ENCODE data around the gene DGKG. TPM values are rescaled to one million over a fixed set of nuclear protein-coding genes. Genes with fewer than 3 reads are reported as not detected.

DGKG gene
- total and polyA plus RNA-seq, 2 of the 8 experiments (the other 6 are each of a cell fraction or from before 2014, with no cell fraction given), result 0.30 to 0.48 TPM

DNA sequence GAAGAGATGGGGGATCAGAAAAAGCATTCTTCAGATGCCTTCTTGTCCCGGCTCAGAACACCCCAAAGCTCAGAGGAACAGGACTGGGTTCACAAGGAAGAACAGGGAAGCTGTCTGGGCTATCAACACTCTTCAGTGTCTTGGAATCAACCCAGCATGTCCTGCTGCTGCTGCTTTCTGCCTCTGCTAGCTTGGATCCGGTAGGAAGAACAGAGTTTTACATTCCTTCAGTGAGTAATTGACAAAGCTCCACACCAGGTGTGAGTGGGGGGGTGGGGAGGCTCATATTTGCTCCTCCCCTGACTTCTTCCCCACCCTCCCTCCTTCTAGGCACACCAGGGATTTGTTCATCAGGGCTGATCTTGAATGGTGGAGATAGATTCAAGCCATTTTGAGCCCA, 240.1 kb downstream of the DGKG start:
- Histone ChIP-seq H4K8ac (ENCODE audit: extremely low read depth, insufficient read depth, low read length) (no peak overlapping the region), H3K9ac (replicated peaks in 1 of 4; ENCODE audit: extremely low read depth in 1 of 4, low read depth in 3 of 4, low read length in 3 of 4) (no peak overlapping the region), H2BK5ac (ENCODE audit: low read depth, low read length) (no peak overlapping the region; the same call in 1 of the 2 replicates), H3K18ac (ENCODE audit: extremely low read depth, low read length) (peak overlapping the region; percentile 71), H3K56ac (replicated peaks; ENCODE audit: insufficient read length, low read depth, low read length) (no peak overlapping the region), H2BK12ac (ENCODE audit: low read depth, low read length) (peak overlapping the region; percentile 68; the same call in 1 of the 2 replicates), H3K27ac (ENCODE audit: low read depth, low read length) (no peak overlapping the region), H3K36me3 (ENCODE audit: control insufficient read depth in 2 of 4, insufficient read depth in 4 of 4, low read length in 3 of 4) (no peaks in the 10 kb centered on the region; a peak in 1 of 8 replicates), H3K23ac (ENCODE audit: insufficient read length) (no peak overlapping the region), H3K4me1 (replicated peaks in 1 of 4; ENCODE audit: control insufficient read depth in 3 of 4, insufficient read depth in 4 of 4, low read length in 3 of 4) (peaks cover 3 to 11% (median 8%) of the 10 kb centered on the region in 4 experiments; a peak in 4 of 7 replicates), H3K23me2 (ENCODE audit: low read depth, low read length) (peaks cover 17% of the 10 kb centered on the region; the same call in 1 of the 2 replicates), H3K79me1 (ENCODE audit: low read depth, low read length) (no peaks in the 10 kb centered on the region), H2BK15ac (ENCODE audit: low read length) (no peak overlapping the region), H3K4me2 (ENCODE audit: insufficient read depth in 1 of 2, low read depth in 2 of 2, low read length in 2 of 2) (peak overlapping the region; percentile 46 to 50), H2AK5ac (ENCODE audit: low read depth, low read length) (no peak overlapping the region), H3K9me3 (ENCODE audit: insufficient read depth in 2 of 2, low read depth in 1 of 2, low read length in 1 of 2) (no peaks in the 10 kb centered on the region), H4K5ac (ENCODE audit: insufficient read length, low read depth, low read length) (no peak overlapping the region), H3K79me2 (ENCODE audit: control insufficient read depth in 1 of 2, insufficient read depth in 2 of 2, low read length in 2 of 2) (no peaks in the 10 kb centered on the region), H2AFZ (ENCODE audit: low read length) (peak overlapping the region; percentile 78; the same call in 1 of the 2 replicates), H2BK120ac (replicated peaks; ENCODE audit: low read depth, low read length) (peak overlapping the region; percentile 12), H3K4me3 (ENCODE audit: extremely low read depth in 1 of 4, insufficient read depth in 2 of 4, low read depth in 3 of 4, low read length in 4 of 4) (0 out of 8 replicates have a peak overlapping the region, but pooled peaks of 1 of the 4 experiments have one; percentile 1), H3K14ac (ENCODE audit: insufficient read length) (no peak overlapping the region), H4K20me1 (replicated peaks in 1 of 2; ENCODE audit: control insufficient read depth in 1 of 2, insufficient read depth in 2 of 2, low read length in 2 of 2) (peaks cover 0 to 3% of the 10 kb centered on the region in 2 experiments), H3K27me3 (replicated peaks in 1 of 4; ENCODE audit: control insufficient read depth in 3 of 4, extremely low read depth in 1 of 4, insufficient read depth in 3 of 4, low read length in 3 of 4) (peaks cover 0 to 2% (median 0%) of the 10 kb centered on the region in 4 experiments; a peak in 1 of 7 replicates), H2BK20ac (ENCODE audit: low read length) (no peak overlapping the region), H4K91ac (replicated peaks; ENCODE audit: insufficient read length, low read length) (no peak overlapping the region), H3K4ac (replicated peaks; ENCODE audit: insufficient read length, low read depth, low read length) (no peak overlapping the region)
- DNase-seq (ENCODE audit: low read depth in 1 of 2, low spot score in 2 of 2) (peak in 1 of 2 experiments; percentile 59), FAIRE-seq (peak; percentile 70)
- ChIA-PET POLR2A (ENCODE audit: partially characterized antibody) (interaction anchor here (0.7 to 5.9 kb wide), 3 partner anchors 13 to 71 kb away, joined by 3 to 42 read pairs (median 9); partner anchors contain the start of gene ETV5), CTCF (ENCODE audit: partially characterized antibody) (interaction anchor here (0.8 to 1.2 kb wide), 5 partner anchors 8 to 108 kb away, joined by 3 to 4 read pairs (median 4); no protein-coding TSS in a partner anchor)
- WGBS, 2 experiments (ENCODE audit: extremely low coverage in 1 of 2, insufficient coverage in 1 of 2, insufficient read length in 1 of 2, insufficient replicate concordance in 2 of 2, low coverage in 1 of 2, low lambda C conversion rate in 2 of 2, missing lambda C conversion rate in 1 of 2), result 42% methylated on average over 2 of the region's 2 CpGs; no CpG with 5 or more reads in 1 of the 2 experiments
- TF ChIP-seq ASH2L (IDR thresholded peaks at IDR 0.05; ENCODE audit: low read length) (peak; percentile 42), POLR2A (IDR thresholded peaks at IDR 0.05; ENCODE audit: control extremely low read depth in 1 of 2, low read depth in 2 of 2, low read length in 2 of 2) (peak in 1 of 2 experiments; percentile 52; a peak in 1 of 3 replicates), POLR2AphosphoS5 (IDR thresholded peaks at IDR 0.05; ENCODE audit: low read depth, low read length) (0 out of 2 replicates have a peak, but pooled peaks have one; percentile 21), JUN (IDR thresholded peaks at IDR 0.05; ENCODE audit: low read depth, low read length) (no peak), TCF12 (IDR thresholded peaks at IDR 0.05; ENCODE audit: low read depth, low read length) (peak; percentile 90; the same call in 1 of the 2 replicates), EGR1 (IDR thresholded peaks at IDR 0.05; ENCODE audit: borderline replicate concordance, low read depth, low read length) (no peak), BCL11A (IDR thresholded peaks at IDR 0.05; ENCODE audit: low read depth in 2 of 2, low read length in 2 of 2) (no peak), RBBP5 (IDR thresholded peaks at IDR 0.05; ENCODE audit: borderline replicate concordance, low read depth, low read length) (peak; percentile 62; the same call in 1 of the 2 replicates), RXRA (IDR thresholded peaks at IDR 0.05; ENCODE audit: insufficient read depth, low read depth, low read length) (no peak), JUND (IDR thresholded peaks at IDR 0.05; ENCODE audit: low read length) (no peak)
- TF ChIP-seq, protein P1, sequence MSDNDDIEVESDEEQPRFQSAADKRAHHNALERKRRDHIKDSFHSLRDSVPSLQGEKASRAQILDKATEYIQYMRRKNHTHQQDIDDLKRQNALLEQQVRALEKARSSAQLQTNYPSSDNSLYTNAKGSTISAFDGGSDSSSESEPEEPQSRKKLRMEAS (IDR thresholded peaks at IDR 0.05), result no peak
- TF ChIP-seq, protein P2, sequence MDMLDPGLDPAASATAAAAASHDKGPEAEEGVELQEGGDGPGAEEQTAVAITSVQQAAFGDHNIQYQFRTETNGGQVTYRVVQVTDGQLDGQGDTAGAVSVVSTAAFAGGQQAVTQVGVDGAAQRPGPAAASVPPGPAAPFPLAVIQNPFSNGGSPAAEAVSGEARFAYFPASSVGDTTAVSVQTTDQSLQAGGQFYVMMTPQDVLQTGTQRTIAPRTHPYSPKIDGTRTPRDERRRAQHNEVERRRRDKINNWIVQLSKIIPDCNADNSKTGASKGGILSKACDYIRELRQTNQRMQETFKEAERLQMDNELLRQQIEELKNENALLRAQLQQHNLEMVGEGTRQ (IDR thresholded peaks at IDR 0.05; ENCODE audit: low read length), result no peak
